Hematopoietic multipotent progenitor cell treated with erythropoietin and hydrocortisone succinate and interleukin-3 and kit ligand, for 15 days (in vitro differentiated cells): ENCODE data around the gene DGKQ.
A peak's percentile ranks its signal among the peaks of the same experiment; 100 is the strongest.
"Not testable (repeated sequence)": the region's sequence is repeated elsewhere in the genome, so short reads cannot be mapped to it uniquely, and the experiment has no call there.

ENCODE experiments used
- DNase-seq: peaks from one replicate; pipeline ENCODE4 v3.0.0-alpha.2; 2015; ENCODE audit warnings: low spot score

DGKQ gene

GRCh38 chr4:948101-948935 is 25.1 kb downstream of the DGKQ start:
- no peak for DNase-seq

- DNase-seq: no peak
These were observed 25.8 kb downstream of the DGKQ start for GRCh38 chr4:947491-947971.

GRCh38 chr4:946517-947471 is 26.6 kb downstream of the DGKQ start:
- no peak for DNase-seq

GRCh38 chr4:946103-946450 is 27.3 kb downstream of the DGKQ start:
- no peak for DNase-seq

- DNase-seq: no peak
These were observed 27.9 kb downstream of the DGKQ start for GRCh38 chr4:945274-946102.

GRCh38 chr4:939508-939907 is 33.9 kb downstream of the DGKQ start:
- not testable (repeated sequence) for DNase-seq

- DNase-seq: no peak
These were observed 40.7 kb downstream of the DGKQ start for GRCh38 chr4:932713-933070.

- DNase-seq: peak; percentile 96
These were observed 41.2 kb downstream of the DGKQ start, which contains the start of the genes GAK and TMEM175 for GRCh38 chr4:931960-932712. Gene GAK, minus strand, starts transcription at chr4:932316. Its CDS starts 129 bp downstream, at chr4:932187. Gene TMEM175, plus strand, starts transcription at chr4:932460. Its CDS starts 15,280 bp downstream, at chr4:947740.

GRCh38 chr4:931194-931959 is 42.0 kb downstream of the DGKQ start:
- DNase-seq: no peak

- no peak for DNase-seq
These were observed 42.6 kb downstream of the DGKQ start for GRCh38 chr4:930827-931193.

DNA sequence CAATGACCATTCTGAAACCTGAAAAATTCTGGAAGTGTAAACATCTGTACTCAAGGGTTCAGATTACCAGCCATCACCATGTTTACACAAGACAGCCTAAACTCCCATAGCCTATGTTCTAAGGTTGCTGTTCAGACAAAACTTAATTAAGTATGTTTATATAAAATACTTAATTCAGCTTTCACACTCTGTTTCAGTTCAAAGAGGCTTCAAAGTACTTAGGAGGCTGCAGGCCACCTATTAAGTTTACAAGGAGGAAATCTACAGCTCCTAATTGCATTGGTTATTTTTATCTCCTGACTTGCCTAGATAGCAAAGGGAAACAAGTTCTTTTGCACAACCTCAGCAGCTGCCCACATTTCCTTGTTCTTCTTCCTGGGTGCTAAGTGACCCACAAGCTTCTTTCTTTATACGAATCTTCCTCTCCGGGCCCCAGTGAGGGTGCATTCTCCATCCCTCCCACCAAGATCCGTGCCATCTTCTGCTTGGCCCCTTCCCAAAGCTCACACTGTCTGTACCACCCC is 43.3 kb downstream of the DGKQ start:
- DNase-seq: no peak

DNA sequence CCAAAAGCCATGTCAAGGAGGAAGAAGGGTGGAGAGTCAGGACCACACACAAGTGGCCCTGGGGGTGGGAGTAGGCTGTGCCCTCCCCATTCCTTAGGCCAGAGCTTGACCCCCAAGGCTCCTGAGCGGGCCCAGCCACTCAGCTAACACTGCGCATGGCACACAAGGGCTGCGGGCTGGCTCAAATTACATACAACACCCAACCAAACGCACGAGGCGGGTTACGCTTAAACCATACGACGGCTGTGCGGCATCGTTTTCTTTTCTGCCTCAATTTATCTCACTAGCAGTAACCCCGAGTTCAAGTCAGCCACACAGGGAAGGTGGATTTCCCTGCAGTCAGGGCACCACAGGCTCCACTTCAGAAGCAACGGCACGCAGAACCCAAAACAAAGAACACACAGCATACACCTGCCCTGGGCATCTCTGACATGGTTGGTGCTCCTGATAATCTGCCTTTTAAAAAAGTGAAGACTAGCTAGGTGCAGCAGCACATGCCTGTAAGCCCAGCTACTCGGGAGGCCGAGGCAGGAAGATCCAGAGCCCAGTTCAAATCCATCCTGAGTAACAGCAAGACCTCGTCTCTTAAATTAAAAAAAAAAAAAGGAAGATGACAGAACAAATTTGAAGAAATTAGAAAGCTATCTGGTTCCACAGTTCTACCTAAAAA is 44.1 kb downstream of the DGKQ start:
- DNase-seq: no peak

GRCh38 chr4:927566-927965 is 45.8 kb downstream of the DGKQ start:
- DNase-seq: not testable (repeated sequence)

- peak; percentile 15 for DNase-seq
These were observed 46.8 kb downstream of the DGKQ start for GRCh38 chr4:926538-926937.

DNA sequence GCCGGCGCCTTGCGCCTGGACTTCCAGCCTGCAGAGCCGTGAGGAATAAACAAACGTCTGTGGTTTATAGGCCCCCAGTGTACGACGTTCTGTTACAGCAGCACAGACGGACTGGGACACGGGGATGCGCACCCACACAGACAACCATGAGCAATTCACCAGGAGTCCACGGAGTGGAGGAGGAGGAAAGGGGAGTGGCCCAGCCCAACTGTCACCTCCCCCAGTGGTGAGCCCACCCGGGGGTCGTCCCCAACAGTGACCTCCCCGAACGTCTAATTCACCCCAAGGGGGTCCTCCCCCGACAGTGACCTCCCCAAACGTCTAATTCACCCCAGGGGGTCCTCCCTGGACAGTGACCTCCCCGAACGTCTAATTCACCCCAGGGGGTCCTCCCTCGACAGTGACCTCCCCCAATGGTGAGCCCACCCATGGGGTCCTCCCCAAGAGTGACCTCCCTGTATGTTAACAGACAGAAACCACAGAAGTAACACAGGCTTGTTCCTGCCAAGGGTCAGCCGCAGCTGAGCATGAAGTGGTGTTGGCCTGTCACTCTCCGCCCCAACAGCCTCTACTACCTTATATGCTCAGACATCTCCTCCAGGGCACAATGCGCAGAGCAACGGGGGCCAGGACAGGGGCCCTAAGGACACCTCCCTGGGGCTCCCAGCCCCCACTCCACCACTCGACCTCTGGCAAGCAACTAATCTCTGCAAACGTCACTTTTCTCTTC is 47.4 kb downstream of the DGKQ start:
- no peak for DNase-seq

DNA sequence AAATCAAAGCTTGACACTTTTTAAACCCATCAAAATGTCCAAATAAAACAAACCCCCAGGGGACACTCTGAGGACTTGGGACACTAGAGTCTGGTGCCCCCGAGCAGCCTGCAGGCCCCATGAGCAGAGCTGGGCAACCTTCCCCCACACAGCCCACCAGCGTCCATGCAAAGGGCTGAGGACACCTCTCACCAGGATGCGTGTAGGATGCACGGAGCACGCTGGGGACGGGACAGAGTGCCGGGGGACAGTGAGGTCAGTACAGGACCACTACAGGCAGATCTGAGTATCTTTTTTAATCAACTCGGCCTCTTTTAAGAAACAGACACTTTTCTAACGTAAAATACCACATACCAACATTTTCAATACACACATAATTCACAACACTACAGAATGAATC is 48.2 kb downstream of the DGKQ start:
- DNase-seq: no peak

DNA sequence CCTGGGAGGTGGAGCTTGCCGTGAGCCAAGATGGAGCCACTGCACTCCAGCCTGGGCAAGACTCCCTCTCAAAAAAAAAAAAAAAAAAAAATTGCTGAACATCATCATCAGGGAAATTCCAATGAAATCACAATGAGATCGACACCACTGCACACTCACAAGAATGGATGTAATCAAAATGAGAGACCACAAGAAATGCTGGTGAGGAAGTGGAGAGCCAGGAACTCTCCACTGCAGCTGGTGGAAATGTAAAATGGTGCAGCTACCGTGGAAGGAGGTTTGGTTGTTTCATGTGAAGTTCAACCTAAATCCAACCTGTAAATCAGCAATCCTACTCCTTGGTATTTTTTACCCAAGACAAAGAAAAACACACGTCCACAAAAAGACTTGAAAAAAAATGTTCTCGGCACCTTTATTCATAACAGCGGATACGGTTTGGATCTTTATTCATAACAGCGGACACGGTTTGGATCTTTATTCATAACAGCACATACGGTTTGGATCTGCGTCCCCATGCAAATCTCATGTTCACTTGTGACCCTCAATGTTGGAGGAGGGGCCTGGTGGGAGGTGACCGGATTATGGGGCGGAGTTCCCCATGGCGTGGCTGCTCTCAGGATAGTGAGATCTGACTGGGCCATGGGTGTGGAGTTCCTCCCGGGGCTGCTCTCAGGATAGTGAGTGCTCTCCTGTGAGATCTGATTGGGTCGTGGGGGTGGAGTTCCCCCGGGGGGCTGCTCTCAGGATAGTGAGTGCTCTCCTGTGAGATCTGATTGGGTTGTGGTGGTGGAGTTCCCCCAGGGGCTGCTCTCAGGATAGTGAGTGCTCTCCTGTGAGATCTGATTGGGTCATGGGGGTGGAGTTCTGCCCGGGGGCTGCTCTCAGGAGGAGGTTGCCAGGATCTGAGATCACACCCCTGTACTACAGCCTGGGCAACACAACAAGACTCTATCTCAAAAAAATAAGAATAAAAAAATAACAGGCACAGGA is 49.0 kb downstream of the DGKQ start:
- DNase-seq: no peak
